SK-N-SH (cell line): ENCODE data around the gene TERF2IP. TPM values are rescaled to one million over a fixed set of nuclear protein-coding genes. Genes with fewer than 3 reads are reported as not detected.

Source experiments
- CTCF ChIA-PET: fragments of 300-600, 350-600 bp; formaldehyde crosslinking; extraction: SDS; loops from one replicate; lab custom pipeline; 2021; lab: Yijun Ruan, JAX
- POLR2A ChIA-PET: fragments of 350-600 bp; sonication (Branson Sonifier 250); formaldehyde crosslinking; extraction: SDS; loops from one replicate; lab custom pipeline; 2020; ENCODE audit warnings: antibody characterized with exemption, inconsistent platforms; lab: Yijun Ruan, JAX
- DNase-seq: peaks from one replicate; pipeline ENCODE4 v3.0.0; 2012
- H2AFZ ChIP-seq: fragments of 200-600 bp; sonication (generic); 2 replicates; pipeline ENCODE4 v1.8.1; 2016; ENCODE audit warnings: antibody characterized with exemption, mild to moderate bottlenecking, low read depth
- H3F3A ChIP-seq: fragments of 200-600 bp; sonication (generic); replicated peaks from 2 replicates; pipeline ENCODE3; 2016; ENCODE audit warnings: antibody characterized with exemption, mild to moderate bottlenecking; ENCODE audit not compliant: insufficient read depth
- H3K27ac ChIP-seq, 2 experiments: fragments of 200-500 bp in 1 of 2; fragments of 200-600 bp in 1 of 2; sonication (Bioruptor generic) in 1 of 2; sonication (generic), shearing (Covaris generic) in 1 of 2; 2 replicates each; pipeline versions ENCODE4 v1.5.1 to v1.6.1; 2014 to 2016; ENCODE audit warnings: low read depth in 2 of 2, inconsistent platforms in 1 of 2, low read length in 1 of 2, mild to moderate bottlenecking in 1 of 2, mixed read lengths in 1 of 2
- H3K27me3 ChIP-seq: fragments of 200-600 bp; sonication (generic), shearing (Covaris generic); 2 replicates; pipeline ENCODE4 v1.6.1; 2016; ENCODE audit warnings: mixed run types; ENCODE audit not compliant: insufficient read depth
- H3K36me3 ChIP-seq, 2 experiments: fragments of 200-500 bp in 1 of 2; fragments of 200-600 bp in 1 of 2; sonication (Bioruptor generic) in 1 of 2; sonication (generic) in 1 of 2; replicated peaks in 1 of 2; 2 replicates each; pipeline versions ENCODE3 to v1.5.1; 2014 to 2016; ENCODE audit warnings: low read length in 1 of 2, mild to moderate bottlenecking in 1 of 2; ENCODE audit not compliant: insufficient read depth in 2 of 2, control insufficient read depth in 1 of 2
- H3K4me1 ChIP-seq, 2 experiments: fragments of 200-500 bp in 1 of 2; fragments of 200-600 bp in 1 of 2; sonication (Bioruptor generic) in 1 of 2; sonication (generic), shearing (Covaris generic) in 1 of 2; 2 replicates each; pipeline versions ENCODE4 v1.5.1 to v1.6.1; 2014 to 2016; ENCODE audit warnings: low read depth in 1 of 2, low read length in 1 of 2, mixed run types in 1 of 2; ENCODE audit not compliant: insufficient read depth in 2 of 2, control insufficient read depth in 1 of 2
- H3K4me2 ChIP-seq: fragments of 200-600 bp; sonication (generic), shearing (Covaris generic); 2 replicates; pipeline ENCODE4 v1.6.1; 2017; ENCODE audit warnings: mixed run types
- H3K4me3 ChIP-seq, 2 experiments: fragments of 200-500 bp in 1 of 2; fragments of 200-600 bp in 1 of 2; sonication (Bioruptor generic) in 1 of 2; sonication (generic), shearing (Covaris generic) in 1 of 2; 2 replicates each; pipeline versions ENCODE4 v1.5.1 to v1.8.1; 2014 to 2016; ENCODE audit warnings: low read depth in 2 of 2, inconsistent platforms in 1 of 2, low read length in 1 of 2, mild to moderate bottlenecking in 1 of 2, mixed read lengths in 1 of 2, moderate library complexity in 1 of 2
- H3K79me2 ChIP-seq: fragments of 200-600 bp; sonication (generic); 2 replicates; pipeline ENCODE4 v1.8.1; 2017; ENCODE audit warnings: mild to moderate bottlenecking; ENCODE audit not compliant: insufficient read depth
- H3K9ac ChIP-seq: fragments of 200-600 bp; sonication (generic); 2 replicates; pipeline ENCODE4 v1.6.1; 2017; ENCODE audit warnings: mixed run types
- H3K9me2 ChIP-seq: fragments of 200-600 bp; sonication (generic); 2 replicates; pipeline ENCODE4 v1.6.1; 2017; ENCODE audit warnings: mixed run types
- H3K9me3 ChIP-seq: fragments of 200-600 bp; sonication (generic); 2 replicates; pipeline ENCODE4 v1.6.1; 2017; ENCODE audit warnings: mixed run types, mild to moderate bottlenecking, moderate library complexity
- H4K20me1 ChIP-seq: fragments of 200-600 bp; sonication (generic); 2 replicates; pipeline ENCODE4 v1.6.1; 2017; ENCODE audit warnings: mild to moderate bottlenecking, mixed run types; ENCODE audit not compliant: insufficient read depth
- CHD2 ChIP-seq: fragments of 150-350 bp; IDR thresholded peaks from 2 replicates; pipeline ENCODE4 v1.6.1; 2018; ENCODE audit warnings: low read length; ENCODE audit not compliant: partially characterized antibody
- CTCF ChIP-seq: fragments of 200-600 bp; sonication (generic); IDR thresholded peaks from 2 replicates; pipeline ENCODE4 v1.6.1; 2017; ENCODE audit warnings: antibody characterized with exemption, mild to moderate bottlenecking, moderate library complexity
- ELF1 ChIP-seq: IDR thresholded peaks from 2 replicates; pipeline ENCODE4 v1.4.0; 2012
- FOXM1 ChIP-seq: IDR thresholded peaks from 2 replicates; pipeline ENCODE4 v1.4.0; 2012; ENCODE audit warnings: low read depth, mild to moderate bottlenecking
- IRF3 ChIP-seq: fragments of 150-350 bp; IDR thresholded peaks from 2 replicates; pipeline ENCODE4 v1.6.1; 2016; ENCODE audit warnings: mild to moderate bottlenecking, low read depth, low read length
- MAX ChIP-seq: IDR thresholded peaks from 2 replicates; pipeline ENCODE4 v1.4.0; 2012; ENCODE audit warnings: low read depth
- MEF2A ChIP-seq: IDR thresholded peaks from 2 replicates; pipeline ENCODE4 v1.4.0; 2012; ENCODE audit warnings: low read depth, borderline replicate concordance
- NRF1 ChIP-seq: IDR thresholded peaks from 2 replicates; pipeline ENCODE4 v1.6.1; 2012; ENCODE audit warnings: low read depth, mild to moderate bottlenecking, low read length
- REST ChIP-seq: IDR thresholded peaks from 2 replicates; pipeline ENCODE4 v1.6.1; 2012; ENCODE audit warnings: mild to moderate bottlenecking, low read depth, low read length, moderate library complexity
- RFX5 ChIP-seq: IDR thresholded peaks from 2 replicates; pipeline ENCODE4 v1.6.1; 2012; ENCODE audit warnings: mild to moderate bottlenecking, improper control_type of control experiment, low read length
- RXRA ChIP-seq: IDR thresholded peaks from 2 replicates; pipeline ENCODE4 v1.4.0; 2012; ENCODE audit warnings: low read depth, mild to moderate bottlenecking, borderline replicate concordance
- SMC3 ChIP-seq: IDR thresholded peaks from 2 replicates; pipeline ENCODE4 v1.6.1; 2012; ENCODE audit warnings: low read depth, low read length, improper control_type of control experiment
- TAF1 ChIP-seq: IDR thresholded peaks from 2 replicates; pipeline ENCODE4 v1.6.1; 2012; ENCODE audit warnings: low read depth, mild to moderate bottlenecking, low read length, moderate library complexity, borderline replicate concordance
- TEAD4 ChIP-seq: IDR thresholded peaks from 2 replicates; pipeline ENCODE4 v1.4.0; 2012; ENCODE audit warnings: mild to moderate bottlenecking, borderline replicate concordance; ENCODE audit not compliant: insufficient read depth
- YY1 ChIP-seq: IDR thresholded peaks from 2 replicates; pipeline ENCODE4 v1.4.0; 2012; ENCODE audit warnings: low read depth, mild to moderate bottlenecking
- ZBTB33 ChIP-seq: IDR thresholded peaks from 2 replicates; pipeline ENCODE4 v1.4.0; 2012; ENCODE audit warnings: low read depth, borderline replicate concordance
- WGBS: methylation state at CpG from one replicate; pipeline ENCODE4 v1.1.6; 2017; ENCODE audit warnings: low lambda C conversion rate; 5-methylcytosine and 5-hydroxymethylcytosine counted together
- polyA plus RNA-seq, 3 experiments: library from polyadenylated mRNA; depleted of rRNA; stranded (reverse); fragments of >200 nt; gene quantifications; 2 replicates each; pipeline ENCODE4 v1.2.3, GENCODE V29; 2012

TERF2IP gene
- polyA plus RNA-seq, 1 of the 3 experiments (the other 2 are of a cell fraction) = 32.0 TPM

GRCh38 chr16:75603241-75603640 lies 44.3 kb upstream of the TERF2IP start:
- peaks cover 2% of the 10 kb centered on the region for H3F3A ChIP-seq
- H3K27me3 ChIP-seq = no peaks in the 10 kb centered on the region
- TF ChIP-seq RXRA (no peak), NRF1 (no peak), IRF3 (no peak), MAX (no peak)
- H3K79me2 ChIP-seq = no peaks in the 10 kb centered on the region
- H3K9me3 ChIP-seq = no peaks in the 10 kb centered on the region
- ChIA-PET CTCF (interaction anchor here (1.1 to 2.3 kb wide), 2 partner anchors 9 to 19 kb away, joined by 3 to 6 read pairs; no protein-coding TSS in a partner anchor), POLR2A (no interaction called here)
- H4K20me1 ChIP-seq = no peaks in the 10 kb centered on the region
- H2AFZ ChIP-seq = no peak overlapping the region
- H3K9ac ChIP-seq = no peak overlapping the region
- H3K4me1 ChIP-seq = no peaks in the 10 kb centered on the region
- H3K4me2 ChIP-seq = no peak overlapping the region
- 76% methylated on average over 4 of the region's 4 CpGs for WGBS
- DNase-seq = no peak
- no peak overlapping the region for H3K4me3 ChIP-seq
- H3K27ac ChIP-seq = no peak overlapping the region
- peaks cover 56 to 74% of the 10 kb centered on the region in 2 experiments for H3K36me3 ChIP-seq
- no peaks in the 10 kb centered on the region for H3K9me2 ChIP-seq

- no peaks in the 10 kb centered on the region for H3K4me1 ChIP-seq
- TF ChIP-seq FOXM1 (no peak), CHD2 (no peak), YY1 (no peak), TAF1 (no peak), SMC3 (no peak), RFX5 (no peak), ELF1 (no peak), MAX (no peak), MEF2A (no peak), REST (no peak), CTCF (no peak), ZBTB33 (no peak), TEAD4 (no peak), NRF1 (no peak)
- no peak overlapping the region for H3K4me2 ChIP-seq
- ChIA-PET CTCF (interaction anchor here (1.1 to 1.5 kb wide), 3 partner anchors 15 to 141 kb away, joined by 3 to 4 read pairs (median 4); no protein-coding TSS in a partner anchor), POLR2A (interaction anchor here (0.5 kb wide), 1 partner anchor 14 kb away, joined by 3 read pairs; no protein-coding TSS in a partner anchor)
- H3K9me3 ChIP-seq = no peaks in the 10 kb centered on the region
- WGBS = 88% methylated on average over 1 of the region's 1 CpG
- H4K20me1 ChIP-seq = no peaks in the 10 kb centered on the region
- H3K27me3 ChIP-seq = no peaks in the 10 kb centered on the region
- H3K79me2 ChIP-seq = no peaks in the 10 kb centered on the region; the same call in 1 of the 2 replicates
- no peak overlapping the region for H3K27ac ChIP-seq
- peaks cover 52 to 74% of the 10 kb centered on the region in 2 experiments for H3K36me3 ChIP-seq
- H3F3A ChIP-seq = peaks cover 4% of the 10 kb centered on the region
- no peak overlapping the region for H3K9ac ChIP-seq
- no peak for DNase-seq
- H3K4me3 ChIP-seq = no peak overlapping the region
- H2AFZ ChIP-seq = no peak overlapping the region
- no peaks in the 10 kb centered on the region for H3K9me2 ChIP-seq
Observed at GRCh38 chr16:75606507-75606906, 41.1 kb upstream of the TERF2IP start.
